HUES64 (cell line): ENCODE results near the gene VASH1. TPM values are rescaled to one million over a fixed set of nuclear protein-coding genes. Genes with fewer than 3 reads are reported as not detected.

Experiments
- H3K27ac ChIP-seq: 2 replicates; pipeline ENCODE4 v1.7.0; 2013; ENCODE audit warnings: low read depth, low read length, inconsistent platforms
- H3K27me3 ChIP-seq: 2 replicates; pipeline ENCODE4 v1.6.1; 2013; ENCODE audit warnings: mild to moderate bottlenecking, low read length; ENCODE audit not compliant: insufficient read depth
- H3K36me3 ChIP-seq: 2 replicates; pipeline ENCODE4 v1.6.1; 2013; ENCODE audit warnings: mild to moderate bottlenecking, low read length; ENCODE audit not compliant: insufficient read depth
- H3K4me1 ChIP-seq: 2 replicates; pipeline ENCODE4 v1.6.1; 2013; ENCODE audit warnings: mild to moderate bottlenecking, low read length, moderate library complexity; ENCODE audit not compliant: insufficient read depth
- H3K4me3 ChIP-seq: 2 replicates; pipeline ENCODE4 v1.5.1; 2013; ENCODE audit warnings: mild to moderate bottlenecking, low read length, moderate library complexity
- H3K9ac ChIP-seq: 2 replicates; pipeline ENCODE4 v1.6.1; 2013; ENCODE audit warnings: mild to moderate bottlenecking, low read depth, low read length
- H3K9me3 ChIP-seq: 2 replicates; pipeline ENCODE4 v1.6.1; 2013; ENCODE audit warnings: low read depth, low read length; ENCODE audit not compliant: insufficient read depth
- WGBS: fragments of 150-250, 120-280 bp; methylation state at CpG from one replicate; pipeline ENCODE4 v1.1.7; 2013; ENCODE audit warnings: missing lambda C conversion rate; 5-methylcytosine and 5-hydroxymethylcytosine counted together
- polyA plus RNA-seq, 2 experiments: library from polyadenylated mRNA; stranded (reverse); fragments of 50-300 nt; gene quantifications; one replicate each; pipeline ENCODE4 v1.2.3, GENCODE V29; 2013

Gene VASH1
- polyA plus RNA-seq (2013, experiment 1 of 2), result 7.2 TPM
- polyA plus RNA-seq (2013, experiment 2 of 2), result 13.4 TPM

- peak within 1 kb of the TSS; percentile 67 for H3K9ac ChIP-seq
- H3K4me1 ChIP-seq, result 0 out of 2 replicates have a peak, but pooled peaks cover 4% of the 10 kb centered on the region
- peaks cover 66% of the 10 kb centered on the region for H3K27me3 ChIP-seq
- peak within 1 kb of the TSS; percentile 73 for H3K4me3 ChIP-seq
- H3K9me3 ChIP-seq, result no peaks in the 10 kb centered on the region
- H3K36me3 ChIP-seq, result no peaks in the 10 kb centered on the region
- WGBS, result under 1% methylated on average over 96 of the region's 96 CpGs
- no peak within 1 kb of the TSS for H3K27ac ChIP-seq
These were observed at the start of gene VASH1 for GRCh38 chr14:76761136-76761959. VASH1 (plus strand) TSS chr14:76761468; CDS start chr14:76762822, 1,354 bp downstream.

DNA sequence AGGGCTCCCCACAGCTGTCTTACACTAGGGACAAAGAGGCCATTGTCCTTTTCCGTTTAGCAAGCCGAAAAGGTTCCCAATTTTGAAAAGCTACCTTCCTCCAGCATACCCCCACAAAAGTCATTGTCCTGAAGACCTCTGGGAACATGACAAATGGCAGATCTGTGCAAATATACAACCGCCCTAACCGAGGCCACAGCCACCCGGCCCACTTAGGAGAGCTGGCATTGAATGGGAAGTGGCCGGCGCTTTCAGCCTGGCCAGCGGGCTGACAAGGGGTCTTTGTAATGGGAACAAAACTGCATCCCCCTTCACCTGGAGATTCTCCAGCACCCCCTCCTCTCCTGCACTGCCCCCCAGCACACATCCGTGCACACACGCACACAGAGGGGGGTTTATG, 48.1 kb upstream of the VASH1 start:
- Histone ChIP-seq H3K27me3 (no peaks in the 10 kb centered on the region), H3K9ac (no peak overlapping the region), H3K4me1 (no peaks in the 10 kb centered on the region), H3K4me3 (no peak overlapping the region), H3K9me3 (no peaks in the 10 kb centered on the region), H3K36me3 (no peaks in the 10 kb centered on the region), H3K27ac (no peak overlapping the region)
- 88% methylated on average over 8 of the region's 10 CpGs for WGBS

DNA sequence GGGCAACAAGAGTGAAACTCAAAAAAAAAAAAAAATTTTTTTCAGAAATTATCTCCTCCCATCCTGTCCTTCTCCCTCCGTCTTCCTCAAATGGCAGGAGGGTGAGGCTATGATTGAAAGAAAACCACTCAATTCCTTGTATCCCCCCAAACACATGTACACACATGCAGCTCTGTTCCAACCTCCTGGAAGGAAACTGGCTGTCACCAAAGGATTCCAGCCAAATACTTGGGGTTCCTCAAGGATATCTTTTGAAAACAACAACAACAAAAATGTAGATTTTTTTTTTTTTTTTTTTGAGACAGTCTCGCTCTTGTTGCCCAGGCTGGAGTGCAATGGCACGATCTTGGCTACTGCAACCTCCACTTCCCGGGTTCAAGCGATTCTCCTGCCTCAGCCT, 46.8 kb upstream of the VASH1 start:
- no peaks in the 10 kb centered on the region for H3K36me3 ChIP-seq
- H3K27ac ChIP-seq, result no peak overlapping the region
- H3K4me1 ChIP-seq, result no peaks in the 10 kb centered on the region
- 96% methylated on average over 5 of the region's 5 CpGs for WGBS
- H3K4me3 ChIP-seq, result no peak overlapping the region
- no peak overlapping the region for H3K9ac ChIP-seq
- no peaks in the 10 kb centered on the region for H3K9me3 ChIP-seq
- no peaks in the 10 kb centered on the region for H3K27me3 ChIP-seq

DNA sequence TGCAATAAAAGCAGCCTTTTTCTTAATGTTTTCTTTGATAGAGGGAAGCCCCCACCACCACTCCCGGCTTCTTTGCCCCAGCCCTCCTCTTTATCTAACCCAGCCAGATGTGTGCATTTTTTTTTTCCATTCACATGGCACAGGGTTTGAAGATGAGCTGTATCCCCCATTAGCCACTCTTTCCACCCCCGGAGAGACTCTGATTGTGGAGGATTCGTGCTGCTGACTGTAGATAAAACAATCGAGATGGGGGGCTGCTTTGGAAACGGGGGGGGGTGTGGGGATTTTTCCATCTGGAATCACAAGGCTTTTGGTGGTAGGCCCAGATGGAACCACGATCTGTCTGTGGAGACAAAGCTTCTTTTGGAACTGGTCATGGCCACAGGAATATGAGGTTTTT, 46.2 kb upstream of the VASH1 start:
- H3K27me3 ChIP-seq, result no peaks in the 10 kb centered on the region
- no peak overlapping the region for H3K9ac ChIP-seq
- H3K9me3 ChIP-seq, result no peaks in the 10 kb centered on the region
- no peaks in the 10 kb centered on the region for H3K36me3 ChIP-seq
- H3K4me1 ChIP-seq, result peaks cover 2% of the 10 kb centered on the region; the same call in 1 of the 2 replicates
- no peak overlapping the region for H3K4me3 ChIP-seq
- no peak overlapping the region for H3K27ac ChIP-seq
- 88% methylated on average over 6 of the region's 6 CpGs for WGBS

GRCh38 chr14:76715511-76716081, 45.7 kb upstream of the VASH1 start:
- Histone ChIP-seq H3K27ac (no peak overlapping the region), H3K9ac (no peak overlapping the region), H3K27me3 (no peaks in the 10 kb centered on the region), H3K4me1 (peaks cover 3% of the 10 kb centered on the region; the same call in 1 of the 2 replicates), H3K9me3 (no peaks in the 10 kb centered on the region), H3K4me3 (no peak overlapping the region), H3K36me3 (no peaks in the 10 kb centered on the region)
- WGBS, result 93% methylated on average over 6 of the region's 7 CpGs

DNA sequence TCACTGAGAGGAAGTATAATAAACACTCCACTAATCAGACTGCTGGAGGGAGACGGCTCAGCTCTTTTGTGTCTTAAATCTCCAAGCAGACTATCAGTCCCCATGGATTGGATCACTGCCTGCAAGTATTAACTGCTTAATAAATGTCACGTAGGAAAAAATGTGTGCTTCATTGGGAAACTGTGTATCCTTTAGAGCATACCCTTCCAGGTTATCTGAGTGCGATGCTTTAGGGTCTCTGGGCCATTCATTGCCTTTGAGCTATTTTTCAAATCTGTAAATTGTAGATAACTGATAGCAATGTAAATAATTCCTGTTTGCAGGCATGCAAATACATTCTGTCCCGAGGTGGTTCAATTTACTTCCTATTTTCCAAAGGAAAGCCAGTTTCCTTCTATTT, 45.0 kb upstream of the VASH1 start:
- Histone ChIP-seq H3K27me3 (no peaks in the 10 kb centered on the region), H3K4me1 (peaks cover 3% of the 10 kb centered on the region; the same call in 1 of the 2 replicates), H3K9me3 (no peaks in the 10 kb centered on the region), H3K9ac (no peak overlapping the region), H3K4me3 (no peak overlapping the region), H3K27ac (no peak overlapping the region), H3K36me3 (no peaks in the 10 kb centered on the region)
- WGBS, result 96% methylated on average over 4 of the region's 4 CpGs

DNA sequence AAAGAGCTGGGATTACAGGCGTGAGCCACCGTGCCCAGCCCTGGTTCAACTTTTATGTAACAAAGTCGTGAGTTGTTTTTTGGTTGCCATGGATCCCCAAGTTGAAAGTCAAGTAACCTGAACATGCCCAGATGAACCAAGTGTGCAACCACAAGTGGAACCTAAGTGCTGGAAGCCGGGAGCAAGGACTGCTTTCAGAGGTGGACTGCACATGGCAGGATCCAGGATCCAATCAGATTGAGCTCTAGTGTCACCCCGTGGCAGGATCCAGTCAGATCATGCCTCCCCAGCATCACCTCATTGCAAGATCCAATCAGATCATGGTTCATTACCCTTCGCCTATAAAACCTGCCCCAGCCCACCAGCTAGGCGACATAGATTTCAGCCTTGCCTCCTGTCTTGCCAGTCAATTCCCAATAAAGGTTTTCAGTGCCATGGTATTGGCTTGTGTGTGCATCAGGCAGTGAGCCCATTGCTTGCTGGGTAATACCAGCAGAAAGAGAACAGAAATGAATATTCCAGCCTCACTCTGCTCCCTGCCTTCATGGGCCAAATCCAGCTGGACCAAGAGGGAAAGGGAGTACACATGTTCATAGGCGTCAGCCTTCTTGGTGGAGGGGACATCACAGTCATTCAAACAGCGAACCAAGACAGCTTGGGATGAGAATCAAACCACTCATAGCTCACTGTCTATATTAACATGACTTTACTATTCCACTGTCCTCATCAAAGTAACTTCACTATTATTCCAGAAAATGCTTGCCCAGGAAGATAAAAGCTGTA, 43.6 kb upstream of the VASH1 start:
- H3K4me3 ChIP-seq, result no peak overlapping the region
- H3K9me3 ChIP-seq, result no peaks in the 10 kb centered on the region
- H3K4me1 ChIP-seq, result peaks cover 3% of the 10 kb centered on the region; the same call in 1 of the 2 replicates
- no peaks in the 10 kb centered on the region for H3K27me3 ChIP-seq
- no peaks in the 10 kb centered on the region for H3K36me3 ChIP-seq
- H3K27ac ChIP-seq, result no peak overlapping the region
- 94% methylated on average over 9 of the region's 9 CpGs for WGBS
- no peak overlapping the region for H3K9ac ChIP-seq

DNA sequence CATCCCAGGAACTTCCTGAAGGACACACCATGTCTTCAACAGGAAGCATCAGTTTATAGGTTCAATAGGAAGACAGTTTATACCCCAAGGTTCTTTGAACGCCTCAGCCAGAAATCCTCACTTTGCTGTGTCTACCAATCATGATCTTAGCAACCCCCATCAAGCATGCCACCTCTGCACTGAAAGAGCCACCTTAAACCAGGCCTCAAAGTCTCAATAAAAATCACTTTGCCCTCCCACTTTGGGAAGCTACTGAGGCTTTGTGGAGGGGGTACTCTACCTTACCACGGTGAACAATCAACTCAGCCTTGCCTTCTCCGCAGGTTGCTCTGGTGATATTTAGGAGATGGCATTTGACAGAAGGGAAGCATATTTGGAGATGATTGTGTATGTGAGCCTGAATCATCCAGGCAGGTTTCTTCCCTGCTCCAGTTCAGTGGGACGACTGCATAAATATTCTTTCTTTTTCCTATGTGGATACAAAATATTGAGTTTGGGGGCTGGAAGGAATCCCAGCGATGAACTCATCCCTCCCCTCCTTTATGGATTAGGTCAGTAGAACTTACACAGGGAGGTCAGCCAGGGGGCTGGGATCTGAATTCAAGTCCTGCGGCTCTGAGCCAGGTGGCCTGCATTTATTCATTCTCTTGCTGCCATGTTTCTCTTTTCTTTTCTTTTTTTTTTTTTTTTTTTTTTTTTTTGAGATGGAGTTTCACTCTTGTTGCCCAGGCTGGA, 42.8 kb upstream of the VASH1 start:
- WGBS, result 88% methylated on average over 6 of the region's 6 CpGs
- no peak overlapping the region for H3K4me3 ChIP-seq
- H3K36me3 ChIP-seq, result no peaks in the 10 kb centered on the region
- no peaks in the 10 kb centered on the region for H3K27me3 ChIP-seq
- peaks cover 3% of the 10 kb centered on the region; the same call in 1 of the 2 replicates for H3K4me1 ChIP-seq
- H3K27ac ChIP-seq, result no peak overlapping the region
- no peak overlapping the region for H3K9ac ChIP-seq
- no peaks in the 10 kb centered on the region for H3K9me3 ChIP-seq

GRCh38 chr14:76719666-76720065, 41.6 kb upstream of the VASH1 start:
- no peaks in the 10 kb centered on the region for H3K9me3 ChIP-seq
- WGBS, result 93% methylated on average over 9 of the region's 9 CpGs
- no peak overlapping the region for H3K4me3 ChIP-seq
- no peaks in the 10 kb centered on the region for H3K27me3 ChIP-seq
- no peak overlapping the region for H3K27ac ChIP-seq
- H3K4me1 ChIP-seq, result peaks cover 10% of the 10 kb centered on the region
- H3K9ac ChIP-seq, result no peak overlapping the region
- no peaks in the 10 kb centered on the region for H3K36me3 ChIP-seq

DNA sequence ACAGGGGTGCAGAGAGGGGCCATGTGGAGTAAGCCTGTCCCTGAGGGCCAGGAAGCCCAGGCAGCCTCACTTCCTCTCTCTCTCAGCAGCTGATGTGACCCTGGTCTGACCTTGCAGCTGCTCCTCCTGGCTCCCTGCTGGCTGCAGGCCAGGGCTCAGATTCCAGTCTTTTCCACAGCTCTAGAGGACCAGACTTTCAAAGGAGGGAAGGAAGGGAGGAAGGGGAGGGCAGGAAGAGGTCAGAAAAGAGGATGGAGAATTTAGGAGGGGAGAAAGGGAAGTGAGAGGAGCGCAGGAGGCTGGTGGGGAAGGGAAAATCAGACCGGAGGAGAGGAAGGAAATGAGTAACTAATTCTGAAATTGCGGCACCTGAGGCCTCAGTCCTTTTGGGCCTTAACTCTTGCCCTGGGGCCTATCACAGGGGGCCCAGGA, 40.9 kb upstream of the VASH1 start:
- 74% methylated on average over 3 of the region's 3 CpGs for WGBS
- H3K9me3 ChIP-seq, result no peaks in the 10 kb centered on the region
- H3K36me3 ChIP-seq, result no peaks in the 10 kb centered on the region
- no peak overlapping the region for H3K4me3 ChIP-seq
- peaks cover 10% of the 10 kb centered on the region for H3K4me1 ChIP-seq
- no peak overlapping the region for H3K27ac ChIP-seq
- no peaks in the 10 kb centered on the region for H3K27me3 ChIP-seq
- H3K9ac ChIP-seq, result no peak overlapping the region
